GM12874 (cell line): ENCODE results near the gene HOXB13.
A peak's percentile ranks its signal among the peaks of the same experiment; 100 is the strongest.

Experiments
- CTCF ChIP-seq: IDR thresholded peaks from 2 replicates; pipeline ENCODE4 v1.5.1; 2011; ENCODE audit warnings: low read depth, mild to moderate bottlenecking, control low read depth, low read length, moderate library complexity; ENCODE audit not compliant: insufficient read depth

The HOXB13 gene

GRCh38 chr17:48727415-48728175 is 955 bp downstream of the HOXB13 start:
- TF ChIP-seq CTCF: no peak

- no peak for TF ChIP-seq CTCF
Measured at GRCh38 chr17:48726916-48727286, 1.6 kb downstream of the HOXB13 start.

- no peak for TF ChIP-seq CTCF
Measured at GRCh38 chr17:48726114-48726915, 2.2 kb downstream of the HOXB13 start.

- TF ChIP-seq CTCF: no peak
Measured at GRCh38 chr17:48725288-48726064, 3.1 kb downstream of the HOXB13 start.

GRCh38 chr17:48725004-48725287 is 3.6 kb downstream of the HOXB13 start:
- TF ChIP-seq CTCF: no peak

- peak; percentile 72 for TF ChIP-seq CTCF
Measured at GRCh38 chr17:48724251-48725003, 4.1 kb downstream of the HOXB13 start.
